ENCODE data around the gene IFNB1. TPM values are rescaled to one million over a fixed set of nuclear protein-coding genes. Genes with fewer than 3 reads are reported as not detected.

Gene IFNB1
- total RNA-seq, 3 donors from 2014 or later = not detected

- H3K4me3 ChIP-seq = no peak overlapping the region
- no peaks in the 10 kb centered on the region for H3K4me1 ChIP-seq
- H3K36me3 ChIP-seq = no peaks in the 10 kb centered on the region
- TF ChIP-seq POLR2A (IDR thresholded peaks at IDR 0.05) (no peak), CTCF (IDR thresholded peaks at IDR 0.05) (no peak), POLR2AphosphoS5 (IDR thresholded peaks at IDR 0.05) (no peak)
- H3K27ac ChIP-seq = no peak overlapping the region
- no peaks in the 10 kb centered on the region for H3K9me3 ChIP-seq
- no peaks in the 10 kb centered on the region for H3K27me3 ChIP-seq
- intact Hi-C loops (cut with DNase I; ENCODE audit: low total_unique reads) = loop anchor here (10.0 kb wide), 1 partner anchor 1262 kb away; no protein-coding TSS in a partner anchor
- no peak for DNase-seq (ENCODE audit: low spot score in 2 of 2)
Measured at GRCh38 chr9:21027295-21027694, 50.4 kb downstream of the IFNB1 start.

Other genes with a start within 250 kb of the IFNB1 start
- 1 to 10 TPM; 3.3 to 5.1 (median 4.0) TPM for gene HACD4, start 46.3 kb downstream of the IFNB1 start, total RNA-seq
- not detected for gene IFNW1, start 63.9 kb upstream of the IFNB1 start, total RNA-seq
- gene IFNA21, start 88.7 kb upstream of the IFNB1 start, total RNA-seq = not detected
- not detected for gene IFNA4, start 109.6 kb upstream of the IFNB1 start, total RNA-seq
- gene IFNA7, start 124.3 kb upstream of the IFNB1 start, total RNA-seq = not detected
- not detected for gene IFNA10, start 129.2 kb upstream of the IFNB1 start, total RNA-seq
- gene IFNA16, start 139.4 kb upstream of the IFNB1 start, total RNA-seq = not detected
- gene IFNA17, start 150.3 kb upstream of the IFNB1 start, total RNA-seq = not detected
- not detected for gene IFNA14, start 162.1 kb upstream of the IFNB1 start, total RNA-seq
- gene IFNA5, start 227.4 kb upstream of the IFNB1 start, total RNA-seq = under 1 TPM in 1 of 3 donors, not detected in 2; 0.32 TPM